Measurements from ENCODE around the gene THAP5.

The THAP5 gene

GRCh38 chr7:108569381-108570145 is at the start of gene THAP5, which contains the start of gene DNAJB9:
Gene THAP5, minus strand, starts transcription at chr7:108569706. Its CDS starts 137 bp downstream, at chr7:108569569.
Gene DNAJB9, plus strand, starts transcription at chr7:108569874. Its CDS starts 1,853 bp downstream, at chr7:108571727.
- DNase-seq (ENCODE audit: low read depth), result peak; percentile 100
- peak within 1 kb of the TSS; percentile 93 for H3K4me3 ChIP-seq (ENCODE audit: low read length)
- TF ChIP-seq CTCF (IDR thresholded peaks at IDR 0.05; ENCODE audit: insufficient read depth, low read depth, low read length, missing control alignments), result no peak

- no peak for TF ChIP-seq CTCF (IDR thresholded peaks at IDR 0.05; ENCODE audit: insufficient read depth, low read depth, low read length, missing control alignments)
- no peak for DNase-seq (ENCODE audit: low read depth)
- no peak overlapping the region for H3K4me3 ChIP-seq (ENCODE audit: low read length)
These were observed 48.5 kb upstream of the THAP5 start for GRCh38 chr7:108618056-108618455.

- DNase-seq (ENCODE audit: low read depth), result no peak
- H3K4me3 ChIP-seq (ENCODE audit: low read length), result no peak overlapping the region
- no peak for TF ChIP-seq CTCF (IDR thresholded peaks at IDR 0.05; ENCODE audit: insufficient read depth, low read depth, low read length, missing control alignments)
These were observed 45.4 kb upstream of the THAP5 start for GRCh38 chr7:108614896-108615295.

GRCh38 chr7:108613949-108614381 is 44.5 kb upstream of the THAP5 start:
- H3K4me3 ChIP-seq (ENCODE audit: low read length), result no peak overlapping the region
- DNase-seq (ENCODE audit: low read depth), result no peak
- no peak for TF ChIP-seq CTCF (IDR thresholded peaks at IDR 0.05; ENCODE audit: insufficient read depth, low read depth, low read length, missing control alignments)

- DNase-seq (ENCODE audit: low read depth), result peak; percentile 52
- TF ChIP-seq CTCF (IDR thresholded peaks at IDR 0.05; ENCODE audit: insufficient read depth, low read depth, low read length, missing control alignments), result peak; percentile 59
- no peak overlapping the region for H3K4me3 ChIP-seq (ENCODE audit: low read length)
These were observed 43.8 kb upstream of the THAP5 start for GRCh38 chr7:108613147-108613948.

GRCh38 chr7:108611268-108611667 is 41.8 kb upstream of the THAP5 start:
- TF ChIP-seq CTCF (IDR thresholded peaks at IDR 0.05; ENCODE audit: insufficient read depth, low read depth, low read length, missing control alignments), result no peak
- peak; percentile 58 for DNase-seq (ENCODE audit: low read depth)

More at GRCh38 chr7:108611268-108611667, 41.8 kb upstream of the THAP5 start:
- H3K4me3 ChIP-seq (ENCODE audit: low read length), result no peak overlapping the region

Data from epithelial cell of esophagus (primary cell).